Stimulated activated CD4-positive, alpha-beta T cell treated with anti-CD3 and anti-CD28 coated beads, Interleukin-12 subunit alpha, Interleukin-12 subunit beta, amount 100 ng/mL, for 24 hours (primary cell): ENCODE data around the gene PRKAR1B.

ENCODE experiments used
- DNase-seq, 2 experiments: peaks; one replicate each; pipeline ENCODE4 v3.0.0-alpha.2; 2020; ENCODE audit warnings: low read depth in 2 of 2

The PRKAR1B gene

DNA sequence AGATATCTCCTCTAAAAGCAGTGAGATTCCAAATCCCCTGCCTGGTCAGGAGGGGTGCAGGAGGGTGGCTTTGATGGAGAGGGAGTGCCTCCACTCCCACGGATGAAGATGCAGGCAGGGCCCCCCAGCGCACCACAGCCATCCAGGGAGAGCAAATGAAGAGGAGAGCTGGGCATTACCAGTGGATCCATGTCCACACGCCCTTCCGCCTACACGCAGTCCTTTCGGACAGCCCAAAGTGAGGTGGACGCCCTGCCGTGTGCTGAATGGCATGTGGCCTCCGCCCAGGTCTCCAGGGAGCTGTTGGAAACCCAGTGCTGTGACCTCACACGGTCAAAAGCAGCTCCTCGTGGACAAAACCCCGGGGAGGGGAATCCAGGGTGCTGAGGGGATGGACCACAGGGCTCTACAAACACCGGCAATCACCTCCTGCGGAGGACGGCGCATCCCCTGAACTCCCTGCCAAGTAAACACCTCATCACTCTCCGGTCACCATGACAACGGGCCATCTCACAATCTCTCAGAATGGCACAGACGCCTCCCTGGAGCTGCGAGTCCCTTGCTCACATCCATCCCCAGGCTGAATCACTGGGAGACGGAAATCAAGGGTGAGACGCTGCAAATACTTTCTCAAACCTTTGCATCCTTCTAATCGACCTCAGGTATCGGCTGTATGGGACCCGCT lies 35.6 kb downstream of the PRKAR1B start:
- no peak for DNase-seq

DNA sequence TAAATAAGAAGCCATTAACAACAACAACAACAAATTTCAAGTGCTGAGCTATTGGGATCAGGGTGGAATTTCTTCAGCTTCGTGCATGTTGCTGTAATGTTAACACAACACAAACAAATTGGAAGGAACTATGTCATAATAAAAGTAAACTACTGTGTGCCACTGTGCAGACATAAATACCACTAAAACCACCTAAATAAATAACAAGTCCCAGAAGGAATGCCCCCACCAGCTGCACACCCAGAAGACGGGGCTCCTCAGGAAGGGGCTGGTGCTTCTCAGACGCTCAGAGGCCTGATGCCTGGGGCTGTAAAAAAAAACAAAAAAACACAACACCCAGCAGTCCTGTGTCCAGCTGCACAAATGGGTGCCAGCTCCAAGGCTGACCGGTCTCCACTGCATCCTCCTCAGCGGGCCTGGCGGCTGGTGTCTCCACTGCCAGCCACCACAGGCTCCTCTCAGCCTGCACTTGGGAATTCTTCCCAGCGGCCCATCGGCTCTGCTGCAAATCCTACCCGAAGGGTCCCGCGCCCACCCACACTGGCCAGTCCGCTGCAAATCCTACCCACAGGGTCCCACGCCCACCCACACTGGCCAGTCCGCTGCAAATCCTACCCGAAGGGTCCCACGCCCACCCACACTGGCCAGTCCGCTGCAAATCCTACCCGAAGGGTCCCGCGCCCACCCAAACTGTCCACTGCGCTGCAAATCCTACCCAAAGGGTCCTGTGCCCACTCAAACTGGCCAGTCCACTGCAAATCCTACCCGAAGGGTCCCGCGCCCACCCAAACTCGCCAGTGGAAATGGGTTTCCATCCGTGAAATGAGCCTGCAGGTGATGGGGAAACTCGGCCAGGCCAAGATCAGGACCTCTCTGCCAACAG lies 36.4 kb downstream of the PRKAR1B start:
- no peak for DNase-seq

DNA sequence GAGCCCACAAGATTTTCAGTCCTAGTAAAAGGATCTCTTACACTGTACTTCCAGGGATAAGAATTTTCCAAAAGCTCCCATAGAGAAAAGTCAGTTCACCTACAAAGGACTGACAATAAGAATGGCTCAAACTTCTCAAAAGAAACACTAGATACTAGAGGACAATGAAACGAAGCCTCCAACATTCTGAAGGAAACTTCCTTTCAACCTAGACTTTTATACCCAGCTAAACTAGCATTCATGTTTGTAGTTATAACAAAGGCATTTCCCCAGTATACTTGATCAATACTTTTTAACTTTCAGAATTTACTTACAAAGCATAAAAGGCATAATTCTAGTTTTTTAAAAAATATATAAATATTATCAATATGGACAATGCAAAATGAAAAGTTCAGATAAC lies 41.5 kb downstream of the PRKAR1B start:
- no peak for DNase-seq

DNA sequence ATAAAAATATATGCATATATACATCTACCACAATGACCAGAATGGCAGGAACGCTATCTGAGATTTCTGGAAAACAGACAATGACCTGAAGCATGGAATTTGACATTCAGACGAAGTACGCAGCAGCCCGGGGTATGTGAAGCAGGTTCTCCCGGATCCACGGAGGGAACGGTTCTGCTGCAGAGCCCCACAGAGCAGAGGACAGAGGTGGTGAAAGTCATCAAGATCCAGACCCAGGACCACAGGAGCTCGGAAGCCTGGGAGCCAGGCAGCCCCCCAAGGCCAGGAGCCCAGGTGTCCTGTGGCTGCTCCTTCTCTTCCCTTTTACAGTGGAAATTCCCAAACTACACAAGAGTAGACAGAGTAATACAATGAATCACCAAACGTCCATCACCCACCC lies 42.7 kb downstream of the PRKAR1B start:
- DNase-seq: no peak

DNA sequence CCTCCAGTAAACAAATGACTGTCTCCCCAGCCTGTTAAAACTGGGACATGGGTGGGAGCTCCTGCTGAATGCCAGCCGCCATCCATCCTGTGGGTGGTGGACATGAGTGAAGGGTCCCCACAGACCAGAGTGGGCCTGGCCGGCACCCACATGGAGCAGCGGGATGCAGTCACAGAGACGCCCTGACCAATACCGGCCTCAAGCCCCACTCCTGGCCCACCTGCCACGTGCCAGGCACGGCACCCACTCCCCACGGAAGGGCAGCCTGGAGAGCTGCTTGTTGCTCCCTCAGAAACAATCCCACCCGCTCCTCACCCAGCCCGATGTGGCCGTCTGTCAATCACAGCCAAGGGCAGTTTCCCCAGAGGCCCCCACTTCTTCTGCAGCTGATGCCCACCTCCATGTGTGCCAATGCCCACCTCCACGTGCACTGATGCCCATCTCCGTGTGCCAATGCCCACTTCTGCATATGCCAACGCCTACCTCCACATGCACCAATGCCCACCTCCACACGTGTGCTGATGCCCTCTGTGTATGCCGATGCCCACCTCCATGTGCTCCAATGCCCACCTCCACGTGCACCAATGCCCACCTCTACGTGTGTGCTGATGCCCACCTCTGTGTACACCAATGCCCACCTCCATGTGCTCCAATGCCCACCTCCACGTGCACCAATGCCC lies 43.4 kb downstream of the PRKAR1B start:
- DNase-seq: no peak

DNA sequence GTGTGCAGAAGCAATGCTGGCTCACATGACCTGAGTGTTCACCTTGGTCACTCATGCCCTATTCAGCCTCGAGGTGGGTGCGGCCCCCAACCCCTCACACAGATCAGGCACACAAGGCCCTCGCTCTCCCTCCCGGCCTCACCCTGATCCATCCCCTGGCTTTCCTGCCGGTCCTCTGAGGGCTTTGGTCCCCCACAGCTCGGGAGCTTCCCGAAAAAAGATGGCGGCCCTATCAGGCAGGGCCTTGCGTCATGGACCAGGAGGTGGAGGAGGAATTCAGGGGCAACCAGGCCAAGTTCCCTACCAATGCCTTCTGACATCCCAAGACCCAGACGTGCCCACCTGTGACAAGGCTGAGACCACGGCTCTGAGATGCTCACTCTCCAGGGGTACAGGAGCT lies 44.3 kb downstream of the PRKAR1B start:
- no peak for DNase-seq

DNA sequence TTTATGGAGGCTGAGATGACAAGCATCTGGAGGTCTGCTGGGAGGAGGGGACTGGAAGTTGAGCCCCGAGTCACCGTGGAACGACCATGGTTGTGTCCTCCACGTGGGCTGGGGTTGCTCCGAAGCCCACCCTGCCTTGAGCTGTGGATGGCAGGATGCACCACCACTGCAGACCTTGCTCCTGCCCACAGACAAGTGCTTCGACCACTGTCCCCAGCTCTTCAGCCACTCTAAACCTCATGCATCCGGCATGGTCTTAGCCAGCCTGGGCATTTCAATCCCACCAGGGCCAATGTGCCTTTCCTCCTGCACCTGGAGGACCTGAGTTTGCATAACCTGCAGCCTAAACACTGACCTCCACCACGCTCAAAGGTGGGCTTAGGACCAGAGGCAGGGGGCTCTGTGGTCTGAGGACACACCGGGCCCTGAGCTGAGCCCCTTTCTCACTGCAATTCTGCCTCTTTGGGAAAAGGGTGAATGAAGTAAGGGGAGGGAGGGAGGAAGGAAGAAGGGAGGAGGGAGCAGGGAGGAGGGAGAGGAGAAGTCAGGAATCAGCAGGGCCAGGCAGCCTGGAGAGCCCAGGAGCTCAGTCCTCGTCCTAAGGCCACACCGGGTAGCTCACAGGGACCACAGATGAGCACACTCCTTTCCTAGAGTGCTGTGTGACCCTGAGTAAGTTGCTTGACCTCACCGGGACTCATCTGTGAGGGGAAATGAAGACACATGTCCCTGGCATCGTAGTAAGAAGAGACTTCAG lies 45.4 kb downstream of the PRKAR1B start:
- DNase-seq: no peak

DNA sequence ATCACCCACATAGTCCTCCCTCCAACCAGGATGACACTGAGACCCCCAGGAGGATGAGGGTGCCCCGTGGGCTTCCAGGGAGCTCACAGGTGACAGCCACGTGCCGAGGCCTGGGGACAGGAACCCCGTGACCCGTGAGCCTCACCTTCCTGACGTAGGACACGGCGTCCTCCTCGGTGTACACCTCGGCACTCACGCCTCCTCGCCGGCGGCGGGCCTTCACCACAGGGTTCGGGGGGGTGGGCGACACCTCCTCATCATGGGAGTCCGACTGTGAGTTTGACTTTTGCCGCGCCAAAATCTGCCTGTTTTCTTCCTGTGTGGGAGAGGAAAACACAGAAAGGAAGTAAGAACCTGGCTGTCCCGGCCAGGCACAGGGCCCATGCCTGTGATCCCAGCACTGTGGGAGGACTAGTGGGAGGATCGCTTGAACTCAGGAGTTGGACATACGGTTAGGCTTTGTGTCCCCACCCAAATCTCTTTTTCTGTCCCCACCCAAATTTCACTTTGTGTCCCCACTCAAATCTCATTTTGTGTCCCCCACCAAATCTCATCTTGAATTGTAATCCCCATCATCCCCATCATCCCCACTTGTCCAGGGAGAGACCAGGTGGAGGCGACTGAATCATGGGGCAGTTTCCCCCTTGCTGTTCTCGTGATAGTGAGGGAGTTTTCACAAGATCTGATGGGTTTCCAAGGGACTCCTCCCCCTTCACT lies 46.5 kb downstream of the PRKAR1B start:
- DNase-seq: no peak

DNA sequence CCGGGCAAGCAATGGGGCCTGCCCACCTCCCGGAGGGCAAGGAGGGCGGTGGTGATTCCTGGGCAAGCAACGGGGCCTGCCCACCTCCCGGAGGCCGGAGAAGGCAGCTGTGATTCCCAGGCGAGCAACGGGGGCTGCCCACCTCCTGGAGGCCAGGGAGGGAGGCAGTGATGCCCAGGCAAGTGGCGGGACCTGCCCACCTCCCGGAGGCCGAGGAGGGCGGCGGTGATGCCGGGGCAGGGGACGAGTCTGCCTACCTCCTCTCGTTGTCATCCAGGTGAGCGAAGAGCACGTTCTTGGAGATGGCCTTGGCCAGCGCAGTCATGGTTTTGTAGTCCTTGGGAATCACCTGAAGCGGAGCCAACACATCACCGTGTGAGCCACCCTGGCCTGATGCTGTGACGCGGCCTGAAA lies 50.1 kb downstream of the PRKAR1B start:
- DNase-seq: no peak

DNA sequence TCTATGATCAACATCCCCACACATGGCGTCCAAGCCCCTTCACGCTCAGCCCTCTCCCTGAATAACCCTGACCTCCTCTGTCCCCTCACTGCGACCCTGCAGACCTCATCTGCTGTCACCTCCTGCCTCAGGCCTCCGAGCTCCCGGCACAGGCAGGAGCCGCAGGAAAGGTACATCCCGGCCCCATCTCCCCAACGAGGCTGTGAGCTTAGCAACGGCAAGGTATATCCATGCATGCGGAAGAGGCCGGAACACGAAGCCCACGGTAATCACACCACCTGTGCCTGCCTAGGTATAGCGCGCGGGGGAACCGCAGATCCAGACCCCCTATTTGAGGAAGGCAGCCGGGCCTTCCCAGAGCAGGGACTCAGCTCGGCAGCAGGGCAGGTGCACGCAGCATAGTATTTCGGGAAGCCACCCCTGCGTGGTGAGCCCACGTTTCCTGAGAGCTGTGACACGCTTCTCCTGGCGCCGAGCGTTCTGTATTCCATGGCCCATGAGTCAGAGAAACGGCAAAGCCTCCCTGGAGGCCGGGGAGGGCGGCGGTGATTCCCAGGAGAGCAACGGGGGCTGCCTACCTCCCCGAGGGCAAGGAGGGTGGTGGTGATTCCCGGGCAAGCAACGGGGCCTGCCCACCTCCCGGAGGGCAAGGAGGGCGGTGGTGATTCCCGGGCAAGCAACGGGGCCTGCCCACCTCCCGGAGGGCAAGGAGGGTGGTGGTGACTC lies 50.7 kb downstream of the PRKAR1B start:
- DNase-seq: no peak

DNA sequence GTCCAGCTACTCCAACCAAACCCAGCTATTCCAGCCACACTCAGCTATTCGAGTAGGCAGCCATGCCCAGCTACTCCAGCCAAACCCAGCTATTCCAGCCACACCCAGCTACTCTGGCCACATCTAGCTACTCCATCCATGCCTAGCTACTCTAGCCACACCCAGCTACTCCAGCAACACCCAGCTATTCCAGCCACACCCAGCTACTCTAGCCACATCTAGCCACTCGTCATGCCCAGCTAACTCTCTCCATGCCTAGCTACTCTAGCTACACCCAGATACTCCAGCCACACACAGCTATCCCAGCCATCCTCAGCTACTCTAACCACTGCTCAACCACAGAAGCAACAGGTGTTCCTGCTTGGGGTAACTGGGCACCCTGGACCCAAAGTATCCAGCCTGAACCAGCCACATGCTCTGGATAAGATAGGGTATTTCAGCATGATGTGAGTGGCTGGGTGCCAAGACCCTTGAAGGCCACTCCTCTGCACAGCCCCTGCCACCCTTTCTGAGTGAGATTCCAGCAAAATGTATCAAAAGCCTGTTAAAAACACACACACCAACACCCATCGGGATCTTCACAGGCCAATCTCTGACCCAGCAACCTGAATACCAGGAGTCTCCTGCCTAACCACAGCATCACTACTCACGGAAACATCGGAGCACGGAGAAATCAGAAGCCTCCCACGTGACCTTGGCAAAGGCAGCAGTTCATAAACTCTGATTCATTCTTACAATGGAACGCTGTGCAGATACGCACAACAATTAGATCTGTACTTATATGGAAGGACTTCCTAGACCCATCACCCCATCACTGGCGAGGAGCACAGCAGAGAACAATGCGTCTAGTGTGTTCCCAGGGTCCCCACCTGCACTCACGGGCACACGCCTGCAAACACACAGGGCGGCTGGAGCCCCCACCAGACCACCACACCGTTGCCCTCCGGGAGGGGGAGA lies 52.3 kb downstream of the PRKAR1B start:
- no peak for DNase-seq

DNA sequence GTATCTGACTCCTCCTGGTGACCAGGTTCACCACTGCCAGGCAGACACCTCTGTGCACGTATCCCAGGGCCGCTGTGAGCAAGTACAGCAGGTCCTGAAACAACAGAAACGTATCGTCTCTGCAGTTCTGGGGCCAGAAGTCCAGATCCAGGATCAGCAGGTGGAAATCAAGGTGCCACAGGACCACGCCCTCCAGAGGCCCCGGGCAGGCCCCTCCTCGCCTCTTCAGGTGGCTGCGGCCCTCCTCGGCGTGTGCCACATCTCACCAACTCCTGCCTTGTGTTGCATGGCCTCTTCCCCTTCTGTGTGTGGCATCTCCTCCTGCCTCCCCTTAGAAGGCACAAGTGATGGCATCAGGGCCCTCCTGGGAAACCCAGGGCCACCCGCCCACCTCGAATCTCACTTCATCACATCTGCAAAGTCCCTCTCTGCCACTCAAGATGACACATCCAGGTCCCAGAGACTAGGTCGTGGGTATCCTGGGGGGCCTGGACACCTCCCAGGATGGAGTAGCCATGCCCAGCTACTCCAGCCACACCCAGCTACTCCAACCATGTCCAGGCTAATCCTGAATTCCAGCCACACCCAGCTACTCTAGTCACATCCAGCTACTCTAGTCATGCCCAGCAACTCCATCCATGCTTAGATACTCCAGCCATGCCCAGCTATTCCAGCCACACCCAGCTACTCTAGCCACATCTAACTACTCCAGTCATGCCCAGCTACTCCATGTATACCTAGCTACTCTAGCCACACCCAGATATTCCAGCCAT lies 53.2 kb downstream of the PRKAR1B start:
- no peak for DNase-seq

DNA sequence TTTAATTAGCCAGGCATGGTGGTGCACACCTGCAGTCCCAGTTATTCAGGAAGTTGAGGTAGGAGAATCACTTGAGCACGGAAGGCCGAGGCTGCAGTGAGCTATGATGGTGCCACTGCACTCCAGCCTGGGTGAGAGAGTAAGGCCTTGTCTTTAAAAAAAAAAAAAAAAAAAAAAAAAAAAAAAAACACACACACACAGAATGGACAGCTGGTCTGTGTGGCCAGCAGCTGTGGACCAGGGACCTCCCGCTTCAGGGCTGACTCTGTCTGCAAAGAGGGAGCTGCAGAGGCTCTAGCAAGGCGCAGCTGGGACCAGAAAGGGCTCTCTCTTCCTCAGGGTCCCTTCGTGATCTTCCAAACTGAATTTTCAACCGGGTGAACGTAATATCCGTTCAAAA lies 54.2 kb downstream of the PRKAR1B start:
- no peak for DNase-seq

DNA sequence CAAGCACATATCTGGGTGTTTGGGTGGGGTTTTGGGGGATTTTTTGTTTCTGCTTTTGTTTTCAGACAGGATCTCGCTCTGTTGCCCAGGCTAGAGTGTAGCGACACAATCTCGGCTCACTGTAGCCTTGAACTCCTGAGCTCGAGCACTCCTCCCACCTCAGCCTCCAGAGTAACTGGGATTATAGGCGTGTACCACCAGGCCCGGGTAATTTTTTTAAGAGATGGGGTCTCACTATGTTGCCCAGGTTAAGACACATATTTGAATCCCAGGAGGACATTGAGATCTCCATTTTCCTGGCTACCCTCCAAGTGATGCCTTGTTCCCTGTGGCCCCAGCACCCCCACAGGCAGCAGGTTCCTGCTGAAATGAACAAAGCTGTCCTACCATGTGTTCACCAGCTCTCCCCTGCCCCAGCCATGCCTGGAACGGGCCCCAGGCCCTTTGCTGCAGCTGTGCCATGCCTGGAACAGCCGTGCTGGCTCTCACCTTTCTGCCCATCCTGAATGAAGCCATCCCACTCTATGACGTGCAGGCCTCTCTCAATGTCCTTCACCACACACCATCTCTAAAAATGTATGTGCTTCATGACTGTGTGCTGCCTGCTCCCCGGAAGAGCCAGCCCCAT lies 55.6 kb downstream of the PRKAR1B start:
- no peak for DNase-seq

DNA sequence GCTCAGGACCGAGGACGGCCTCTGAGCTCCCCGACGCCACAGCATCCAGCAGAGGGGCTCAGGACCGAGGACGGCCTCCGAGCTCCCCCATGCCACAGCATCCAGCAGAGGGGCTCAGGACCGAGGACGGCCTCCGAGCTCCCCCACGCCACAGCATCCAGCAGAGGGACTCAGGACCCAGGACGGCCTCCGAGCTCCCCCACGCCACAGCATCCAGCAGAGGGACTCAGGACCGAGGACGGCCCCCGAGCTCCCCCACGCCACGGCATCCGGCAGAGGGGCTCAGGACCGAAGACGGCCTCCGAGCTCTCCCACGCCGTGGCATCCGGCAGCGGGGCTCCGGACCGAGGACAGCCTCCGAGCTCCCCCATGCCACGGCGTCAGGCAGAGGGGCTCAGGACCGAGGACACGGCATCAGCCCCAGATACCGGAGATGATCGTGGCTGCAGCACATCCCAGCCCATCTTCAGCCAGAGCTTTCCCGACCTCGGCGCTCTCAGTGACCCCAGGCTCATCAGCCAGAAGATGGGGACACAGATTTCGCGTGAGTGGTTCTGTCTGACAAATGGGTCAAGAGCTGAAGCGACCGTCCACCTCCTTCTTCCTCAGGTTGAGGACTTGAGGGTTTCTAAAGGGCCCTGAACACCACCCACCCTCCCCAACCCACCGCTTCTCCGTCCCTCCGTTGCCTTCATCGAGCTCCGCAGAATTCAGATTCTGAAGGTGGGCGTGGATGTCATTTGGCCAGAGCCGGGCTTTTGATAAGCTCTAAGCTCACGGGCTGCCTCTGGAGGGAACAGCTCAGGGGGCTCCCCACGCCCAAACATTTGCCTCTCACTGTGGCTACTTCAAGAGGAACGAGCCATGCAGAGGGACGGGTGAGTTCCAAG lies 56.3 kb downstream of the PRKAR1B start:
- no peak for DNase-seq

DNA sequence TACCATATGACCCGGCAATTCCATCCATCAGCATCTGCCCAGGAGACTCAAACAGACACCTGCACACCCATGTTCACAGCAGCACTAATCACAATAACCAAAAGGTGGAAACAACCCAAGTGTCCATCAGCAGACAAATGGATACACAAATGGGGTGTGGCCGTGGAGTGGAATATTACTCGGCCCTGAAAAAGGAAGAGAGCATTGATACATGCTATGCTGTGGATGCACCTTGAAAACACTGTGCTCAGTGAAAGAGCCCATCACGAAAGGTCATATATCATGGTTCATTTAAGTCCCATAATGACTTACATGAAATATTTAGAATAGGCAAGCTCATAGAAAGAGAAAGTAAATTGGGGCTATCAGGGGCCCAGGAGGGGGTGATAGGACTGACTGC lies 58.1 kb downstream of the PRKAR1B start:
- DNase-seq: no peak
